Lower leg skin (tissue), 3 donors: ENCODE measurements around the gene APBB2.

Experiments
- CTCF ChIP-seq, 3 donors: fragments of 450-650 bp; IDR thresholded peaks; one replicate each; pipeline ENCODE4 v1.5.1; 2016; ENCODE audit warnings: antibody characterized with exemption in 3 of 3, mild to moderate bottlenecking in 3 of 3, moderate library complexity in 2 of 3
- POLR2A ChIP-seq, 2 donors: fragments of 450-650 bp; IDR thresholded peaks; one replicate each; pipeline ENCODE4 v1.6.1; 2016 to 2017; ENCODE audit warnings: antibody characterized with exemption in 2 of 2, mild to moderate bottlenecking in 1 of 2, moderate library complexity in 1 of 2

- TF ChIP-seq CTCF (IDR thresholded peaks at IDR 0.05), result no peak
- no peak for TF ChIP-seq POLR2A (IDR thresholded peaks at IDR 0.05)
Observed at GRCh38 chr4:40931238-40931637, 283.1 kb downstream of the APBB2 start.
